Tibial artery (tissue), 4 donors: ENCODE data around the gene ZBTB4.

Source experiments
- DNase-seq, 2 donors: peaks; one replicate each; pipeline ENCODE4 v3.0.0-alpha.2; 2019
- H3K27ac ChIP-seq, 2 donors: fragments of 200-600 bp; sonication (generic) in 1 of 2; 1 replicate in 1 of 2; 2 replicates in 1 of 2; pipeline ENCODE4 v1.5.1; 2018 to 2019; ENCODE audit warnings: mild to moderate bottlenecking in 1 of 2
- H3K27me3 ChIP-seq, 2 donors: fragments of 200-600 bp; sonication (generic) in 1 of 2; one replicate each; pipeline versions ENCODE4 v1.5.1 to v1.6.0; 2016 to 2019
- H3K36me3 ChIP-seq, 3 donors: fragments of 200-600 bp; sonication (generic) in 2 of 3; one replicate each; pipeline ENCODE4 v1.5.1; 2016 to 2019; ENCODE audit warnings: mild to moderate bottlenecking in 2 of 3
- H3K4me1 ChIP-seq, 4 donors: fragments of 200-600 bp; sonication (generic) in 2 of 4; 1 replicate in 3 of 4; 2 replicates in 1 of 4; pipeline ENCODE4 v1.5.1; 2016 to 2019
- H3K4me3 ChIP-seq, 2 donors: fragments of 200-600 bp; sonication (generic) in 1 of 2; 1 replicate in 1 of 2; 2 replicates in 1 of 2; pipeline ENCODE4 v1.5.1; 2018 to 2019; ENCODE audit warnings: mild to moderate bottlenecking in 2 of 2
- H3K9me3 ChIP-seq, 3 donors: fragments of 200-600 bp; sonication (generic) in 1 of 3; one replicate each; pipeline ENCODE4 v1.5.1; 2016 to 2019
- CTCF ChIP-seq, 2 experiments: fragments of 200-600 bp in 1 of 2; fragments of 450-650 bp in 1 of 2; IDR thresholded peaks; one replicate each; pipeline ENCODE4 v1.5.1; 2017 to 2019; ENCODE audit warnings: antibody characterized with exemption in 2 of 2, mild to moderate bottlenecking in 1 of 2, moderate library complexity in 1 of 2
- intact Hi-C: fragments of 100-400 bp; cut with DNase I; formaldehyde crosslinking; loops from one replicate; pipeline ENCODE4 v1.15.0; 2023; ENCODE audit warnings: low total_unique reads

ZBTB4 gene

DNA sequence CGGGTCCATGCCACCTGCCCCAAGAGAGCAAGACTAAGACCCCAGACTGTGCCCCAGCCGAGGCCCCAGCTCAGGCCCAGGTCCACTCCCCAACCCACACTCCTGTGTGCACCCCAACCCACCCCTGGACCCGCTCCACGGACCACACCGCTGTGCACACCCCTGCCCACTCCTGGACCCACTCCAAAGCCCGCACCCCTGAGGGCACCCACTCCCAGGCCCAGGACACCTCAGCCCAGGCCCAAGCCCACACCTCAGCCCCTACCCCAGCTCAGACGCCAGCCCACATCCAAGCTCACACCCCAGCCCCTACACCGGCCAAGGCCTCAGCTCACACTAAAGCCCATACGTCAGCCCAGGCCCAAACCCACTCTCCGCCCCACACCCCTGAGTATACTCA is 49.7 kb downstream of the ZBTB4 start:
- H3K4me1 ChIP-seq = peaks cover 0 to 1% (median under 1%) of the 10 kb centered on the region in 4 donors
- H3K9me3 ChIP-seq = no peaks in the 10 kb centered on the region
- H3K36me3 ChIP-seq = no peaks in the 10 kb centered on the region
- no peaks in the 10 kb centered on the region for H3K27me3 ChIP-seq
- H3K4me3 ChIP-seq = no peak overlapping the region
- intact Hi-C loops = no loop called here
- no peak overlapping the region for H3K27ac ChIP-seq
- no peak for DNase-seq
- no peak for TF ChIP-seq CTCF (IDR thresholded peaks at IDR 0.05)

DNA sequence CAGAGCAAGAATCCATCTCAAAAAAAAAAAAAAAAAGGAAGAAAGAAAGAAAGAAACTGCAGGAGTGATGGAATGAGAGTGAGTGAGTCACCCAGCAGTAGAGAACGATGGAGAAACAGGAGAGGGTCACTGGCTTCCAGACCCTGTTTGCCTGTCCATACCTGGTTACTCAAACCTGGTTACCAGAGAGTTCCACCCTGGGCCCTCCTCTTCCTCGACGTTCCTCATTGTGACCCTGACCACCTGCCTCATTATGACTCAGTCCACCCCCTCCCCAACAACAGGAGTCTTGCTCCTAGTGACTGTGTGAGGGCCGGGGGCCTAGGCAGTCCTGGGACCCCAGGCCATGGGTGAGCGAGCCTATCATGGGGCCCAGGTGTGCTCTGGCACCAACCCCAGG is 50.9 kb downstream of the ZBTB4 start, which contains the start of gene SPEM3:
SPEM3 (plus strand) TSS at position 301 of the 400 bp plus-strand sequence; CDS start at position 347, 46 bp downstream.
- Histone ChIP-seq H3K27me3 (no peaks in the 10 kb centered on the region), H3K36me3 (no peaks in the 10 kb centered on the region), H3K4me1 (no peaks in the 10 kb centered on the region), H3K4me3 (no peak within 1 kb of the TSS), H3K9me3 (no peaks in the 10 kb centered on the region), H3K27ac (no peak within 1 kb of the TSS)
- no peak for TF ChIP-seq CTCF (IDR thresholded peaks at IDR 0.05)
- no peak for DNase-seq
- intact Hi-C loops = no loop called here

- H3K36me3 ChIP-seq = no peaks in the 10 kb centered on the region
- no peaks in the 10 kb centered on the region for H3K27me3 ChIP-seq
- no peak for TF ChIP-seq CTCF (IDR thresholded peaks at IDR 0.05)
- no peaks in the 10 kb centered on the region for H3K9me3 ChIP-seq
- no peaks in the 10 kb centered on the region for H3K4me1 ChIP-seq
- H3K4me3 ChIP-seq = no peak overlapping the region
- no peak overlapping the region for H3K27ac ChIP-seq
- intact Hi-C loops = no loop called here
- no peak for DNase-seq
These were observed 51.9 kb downstream of the ZBTB4 start for GRCh38 chr17:7427549-7427948.

DNA sequence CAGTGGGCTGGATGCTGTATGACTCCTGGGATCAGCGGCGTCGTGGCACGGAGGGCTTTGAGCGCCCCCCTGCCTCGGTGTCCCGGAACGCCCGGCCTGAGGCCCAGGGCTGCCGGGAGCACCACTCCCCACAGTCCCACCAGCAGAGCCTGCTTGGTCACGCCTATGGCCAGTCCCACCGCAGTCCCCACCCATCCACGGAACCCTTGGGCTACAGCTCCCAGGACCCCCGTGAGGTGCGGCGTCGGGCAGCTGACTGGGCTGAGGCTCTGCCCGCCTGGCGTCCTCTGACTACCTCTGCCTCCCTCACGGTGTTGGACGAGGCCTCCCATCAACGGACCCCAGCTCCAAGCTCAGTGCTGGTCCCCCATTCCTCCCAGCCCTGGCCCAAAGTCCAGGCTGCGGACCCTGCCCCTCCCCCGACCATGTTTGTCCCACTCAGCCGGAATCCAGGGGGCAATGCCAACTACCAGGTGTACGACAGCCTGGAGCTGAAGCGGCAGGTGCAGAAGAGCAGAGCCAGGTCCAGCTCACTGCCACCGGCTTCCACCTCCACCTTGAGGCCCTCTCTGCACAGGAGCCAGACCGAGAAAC is 52.4 kb downstream of the ZBTB4 start:
- TF ChIP-seq CTCF (IDR thresholded peaks at IDR 0.05) = no peak
- Histone ChIP-seq H3K4me1 (no peaks in the 10 kb centered on the region), H3K27ac (no peak overlapping the region), H3K27me3 (no peaks in the 10 kb centered on the region), H3K4me3 (no peak overlapping the region), H3K9me3 (no peaks in the 10 kb centered on the region), H3K36me3 (no peaks in the 10 kb centered on the region)
- intact Hi-C loops = no loop called here
- no peak for DNase-seq

DNA sequence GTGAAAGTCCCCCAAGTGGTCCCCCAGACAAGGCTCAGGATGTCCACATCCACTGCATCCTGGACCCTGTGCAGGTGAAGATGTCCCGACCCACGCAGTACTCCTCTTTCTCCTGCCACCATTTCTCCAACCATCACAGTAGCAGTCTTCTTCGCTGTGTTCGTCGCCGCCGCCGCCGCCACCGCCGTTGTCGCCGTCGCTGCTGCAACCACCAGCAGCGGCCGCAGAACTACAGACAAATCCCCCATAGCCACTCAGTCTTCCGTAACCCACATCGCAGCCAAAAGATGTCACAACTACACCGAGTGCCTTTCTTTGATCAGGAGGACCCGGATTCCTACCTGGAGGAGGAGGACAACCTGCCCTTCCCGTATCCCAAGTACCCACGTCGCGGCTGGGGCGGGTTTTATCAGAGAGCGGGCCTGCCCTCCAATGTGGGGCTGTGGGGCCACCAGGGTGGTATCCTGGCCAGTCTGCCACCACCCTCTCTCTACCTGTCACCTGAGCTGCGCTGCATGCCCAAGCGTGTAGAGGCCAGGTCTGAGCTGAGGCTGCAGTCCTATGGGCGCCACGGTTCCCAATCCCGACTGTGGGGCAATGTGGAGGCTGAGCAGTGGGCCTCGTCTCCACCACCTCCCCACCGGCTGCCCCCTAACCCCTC is 53.1 kb downstream of the ZBTB4 start:
- no peak for TF ChIP-seq CTCF (IDR thresholded peaks at IDR 0.05)
- H3K9me3 ChIP-seq = no peaks in the 10 kb centered on the region
- no peaks in the 10 kb centered on the region for H3K27me3 ChIP-seq
- no peaks in the 10 kb centered on the region for H3K36me3 ChIP-seq
- no peak overlapping the region for H3K4me3 ChIP-seq
- no peaks in the 10 kb centered on the region for H3K4me1 ChIP-seq
- DNase-seq = no peak
- H3K27ac ChIP-seq = no peak overlapping the region
- intact Hi-C loops = no loop called here
